Fibroblast of mammary gland (primary cell): ENCODE results near the gene DLST.

Experiments
- DNase-seq: peaks from one replicate; pipeline ENCODE4 v3.0.0-alpha.2; 2010; ENCODE audit warnings: low read depth
- H3K4me3 ChIP-seq: 2 replicates; pipeline ENCODE4 v1.5.1; 2011; ENCODE audit warnings: low read depth, mild to moderate bottlenecking, low read length, moderate library complexity; ENCODE audit not compliant: control insufficient read depth
- TF ChIP-seq, protein P1 (sequence below): conservative IDR thresholded peaks from 2 replicates; pipeline ENCODE4 v1.5.1; 2011; ENCODE audit warnings: low read depth, low read length, inconsistent platforms; ENCODE audit not compliant: control insufficient read depth, insufficient read depth

Gene DLST

DNA sequence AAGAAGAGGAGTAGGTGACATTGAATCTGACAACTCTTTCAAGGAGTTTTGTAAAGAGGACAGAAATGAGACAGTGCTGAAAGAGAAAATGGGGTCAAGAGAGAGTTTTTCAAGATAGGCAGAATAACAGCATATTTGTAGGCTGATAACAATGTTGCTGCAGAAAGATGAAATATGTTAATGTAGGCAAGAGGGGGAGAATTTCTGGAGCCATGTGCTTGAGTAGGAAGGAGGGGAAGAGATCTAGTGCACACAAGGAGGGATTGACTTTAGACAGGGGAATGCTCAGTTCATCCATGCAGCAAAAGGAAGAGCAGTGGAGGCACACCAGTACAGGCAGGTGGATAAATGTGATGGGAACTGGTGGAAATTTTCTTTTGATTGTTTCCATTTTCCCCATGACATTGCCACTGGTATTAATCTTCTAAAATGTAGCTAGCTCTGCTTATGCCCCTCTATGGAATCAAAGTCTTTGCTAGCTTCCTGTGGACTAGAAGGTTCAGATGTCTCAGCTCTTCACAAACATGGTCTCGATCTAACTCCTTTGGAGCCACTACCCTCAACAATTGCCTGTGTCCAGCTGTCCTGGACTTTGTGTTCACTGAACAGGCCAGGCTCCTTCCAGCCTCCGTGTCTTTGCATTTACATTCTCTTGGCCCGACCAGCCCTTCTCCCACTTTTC lies 14.9 kb upstream of the DLST start:
- TF ChIP-seq, protein P1, sequence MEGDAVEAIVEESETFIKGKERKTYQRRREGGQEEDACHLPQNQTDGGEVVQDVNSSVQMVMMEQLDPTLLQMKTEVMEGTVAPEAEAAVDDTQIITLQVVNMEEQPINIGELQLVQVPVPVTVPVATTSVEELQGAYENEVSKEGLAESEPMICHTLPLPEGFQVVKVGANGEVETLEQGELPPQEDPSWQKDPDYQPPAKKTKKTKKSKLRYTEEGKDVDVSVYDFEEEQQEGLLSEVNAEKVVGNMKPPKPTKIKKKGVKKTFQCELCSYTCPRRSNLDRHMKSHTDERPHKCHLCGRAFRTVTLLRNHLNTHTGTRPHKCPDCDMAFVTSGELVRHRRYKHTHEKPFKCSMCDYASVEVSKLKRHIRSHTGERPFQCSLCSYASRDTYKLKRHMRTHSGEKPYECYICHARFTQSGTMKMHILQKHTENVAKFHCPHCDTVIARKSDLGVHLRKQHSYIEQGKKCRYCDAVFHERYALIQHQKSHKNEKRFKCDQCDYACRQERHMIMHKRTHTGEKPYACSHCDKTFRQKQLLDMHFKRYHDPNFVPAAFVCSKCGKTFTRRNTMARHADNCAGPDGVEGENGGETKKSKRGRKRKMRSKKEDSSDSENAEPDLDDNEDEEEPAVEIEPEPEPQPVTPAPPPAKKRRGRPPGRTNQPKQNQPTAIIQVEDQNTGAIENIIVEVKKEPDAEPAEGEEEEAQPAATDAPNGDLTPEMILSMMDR: no peak
- DNase-seq: no peak
- no peak overlapping the region for H3K4me3 ChIP-seq

- DNase-seq: no peak
- TF ChIP-seq, protein P1: no peak
- no peak overlapping the region for H3K4me3 ChIP-seq
Measured at GRCh38 chr14:74867673-74868072, 14.0 kb upstream of the DLST start.

GRCh38 chr14:74868739-74869138 lies 13.0 kb upstream of the DLST start:
- no peak for DNase-seq
- H3K4me3 ChIP-seq: no peak overlapping the region

DNA sequence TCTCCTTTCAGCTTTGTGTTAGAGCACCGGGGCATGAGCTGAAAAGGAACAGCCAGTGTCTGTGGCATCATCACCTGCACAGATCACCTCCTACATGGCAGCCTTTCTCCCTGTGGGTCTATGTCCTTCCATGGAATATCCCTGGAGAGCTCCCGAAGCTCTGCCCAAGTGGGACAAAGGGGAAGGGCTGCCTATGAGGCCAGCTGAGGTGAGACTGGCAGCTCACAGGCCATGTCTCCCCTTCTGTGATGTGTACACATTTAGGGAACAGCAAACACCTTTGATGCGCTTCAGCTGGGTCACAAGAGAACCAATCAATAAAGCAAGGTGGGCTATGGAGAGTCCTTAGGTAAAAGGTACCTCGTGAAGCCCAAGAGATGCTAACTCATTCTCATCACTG lies 9.9 kb upstream of the DLST start:
- TF ChIP-seq, protein P1: no peak
- H3K4me3 ChIP-seq: no peak overlapping the region
- DNase-seq: no peak

More at GRCh38 chr14:74868739-74869138, 13.0 kb upstream of the DLST start:
- TF ChIP-seq, protein P1: no peak

- DNase-seq: no peak
- no peak overlapping the region for H3K4me3 ChIP-seq
- TF ChIP-seq, protein P1: no peak
Measured at GRCh38 chr14:74875204-74875603, 6.5 kb upstream of the DLST start.

DNA sequence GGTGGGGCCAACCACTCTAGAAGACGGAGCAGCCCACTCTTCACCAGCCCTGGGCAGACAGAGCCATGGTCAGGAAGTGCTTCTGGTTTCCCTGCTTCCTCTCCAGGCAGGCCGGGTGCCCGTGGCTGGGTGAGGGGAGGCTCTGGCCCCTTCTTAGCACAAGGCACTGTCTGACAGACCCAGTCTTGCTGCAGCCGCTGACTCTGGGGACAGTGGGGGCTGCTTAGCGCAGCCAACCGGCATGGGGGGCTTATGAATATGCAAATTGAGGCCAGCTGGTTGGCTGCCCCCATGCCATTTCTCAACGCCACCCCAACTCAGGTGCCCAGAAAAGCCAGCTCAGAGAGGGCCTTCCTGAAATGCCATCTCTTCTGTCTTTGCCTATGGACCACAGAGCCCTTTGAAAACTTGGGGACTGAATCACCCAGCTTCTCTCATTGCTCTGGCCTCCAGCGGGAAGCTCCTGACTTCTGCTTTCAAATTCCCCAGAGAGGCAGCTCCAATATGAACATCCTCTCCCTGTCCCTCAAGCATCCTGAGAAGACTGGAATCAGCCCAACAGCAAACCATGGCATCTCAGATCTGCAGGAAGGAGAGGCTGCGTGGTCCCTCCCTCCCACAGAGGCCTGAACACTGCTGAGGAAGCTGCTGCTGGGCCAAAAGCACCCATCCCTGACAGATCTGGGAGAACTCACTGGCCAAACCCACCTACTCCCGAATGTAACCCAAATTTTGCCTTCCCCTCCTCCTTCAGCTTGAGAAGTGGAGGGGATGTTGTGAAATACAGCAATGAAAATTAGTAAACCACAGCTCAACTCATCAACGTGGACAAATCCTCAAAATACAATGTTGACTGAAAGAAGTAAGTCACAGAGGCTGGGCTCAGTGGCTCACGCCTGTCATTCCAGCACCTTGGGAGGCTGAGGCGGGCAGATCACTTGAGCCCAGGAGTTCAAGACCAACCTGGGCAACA lies 5.5 kb upstream of the DLST start, which contains the start of gene PROX2:
Gene PROX2 (minus strand): TSS at position 205 of the 973 bp plus-strand sequence. CDS start 12,311 bp downstream, outside the sequence.
- DNase-seq: peak; percentile 59
- H3K4me3 ChIP-seq: no peak within 1 kb of the TSS
- TF ChIP-seq, protein P1: no peak
